OCI-LY3 (cell line): Measurements from ENCODE around the gene ATG7.
"Not testable (repeated sequence)": the region's sequence is repeated elsewhere in the genome, so short reads cannot be mapped to it uniquely, and the experiment has no call there.

Experiments used
- EZH2phosphoT487 ChIP-seq: fragments of 200-600 bp; shearing (Covaris generic); IDR thresholded peaks from 2 replicates; pipeline ENCODE4 v1.6.1; 2018; ENCODE audit warnings: antibody characterized with exemption, mixed run types, low read depth
- TF ChIP-seq, protein P1 (sequence below): fragments of 200-600, 300-600 bp; sonication (generic); IDR thresholded peaks from 2 replicates; pipeline ENCODE4 v1.5.1; 2014; ENCODE audit warnings: antibody characterized with exemption, low read length, low read depth

DNA sequence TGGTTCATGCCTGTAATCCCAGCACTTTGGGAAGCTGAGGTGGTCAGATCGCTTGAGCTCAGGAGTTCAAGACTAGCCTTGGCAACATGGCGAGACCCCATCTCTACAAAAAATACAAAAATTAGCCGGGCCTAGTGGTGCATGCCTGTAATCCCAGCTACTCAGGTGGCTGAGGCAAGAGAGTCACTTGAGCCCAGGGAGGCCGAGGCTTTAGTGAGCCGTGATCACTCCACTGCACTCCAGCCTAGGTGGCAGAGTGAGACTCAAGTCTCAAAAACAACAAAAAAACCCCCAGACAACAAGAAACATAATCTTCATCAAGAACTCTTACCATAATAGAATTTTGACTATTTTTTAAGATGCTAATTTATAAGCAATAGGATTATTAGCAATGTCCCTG lies 253.9 kb downstream of the ATG7 start:
- TF ChIP-seq, protein P1, sequence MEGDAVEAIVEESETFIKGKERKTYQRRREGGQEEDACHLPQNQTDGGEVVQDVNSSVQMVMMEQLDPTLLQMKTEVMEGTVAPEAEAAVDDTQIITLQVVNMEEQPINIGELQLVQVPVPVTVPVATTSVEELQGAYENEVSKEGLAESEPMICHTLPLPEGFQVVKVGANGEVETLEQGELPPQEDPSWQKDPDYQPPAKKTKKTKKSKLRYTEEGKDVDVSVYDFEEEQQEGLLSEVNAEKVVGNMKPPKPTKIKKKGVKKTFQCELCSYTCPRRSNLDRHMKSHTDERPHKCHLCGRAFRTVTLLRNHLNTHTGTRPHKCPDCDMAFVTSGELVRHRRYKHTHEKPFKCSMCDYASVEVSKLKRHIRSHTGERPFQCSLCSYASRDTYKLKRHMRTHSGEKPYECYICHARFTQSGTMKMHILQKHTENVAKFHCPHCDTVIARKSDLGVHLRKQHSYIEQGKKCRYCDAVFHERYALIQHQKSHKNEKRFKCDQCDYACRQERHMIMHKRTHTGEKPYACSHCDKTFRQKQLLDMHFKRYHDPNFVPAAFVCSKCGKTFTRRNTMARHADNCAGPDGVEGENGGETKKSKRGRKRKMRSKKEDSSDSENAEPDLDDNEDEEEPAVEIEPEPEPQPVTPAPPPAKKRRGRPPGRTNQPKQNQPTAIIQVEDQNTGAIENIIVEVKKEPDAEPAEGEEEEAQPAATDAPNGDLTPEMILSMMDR, result not testable (repeated sequence)
- not testable (repeated sequence) for TF ChIP-seq EZH2phosphoT487
